GM18498 (cell line): ENCODE measurements around the gene SENP7.
"Not testable (repeated sequence)": the region's sequence is repeated elsewhere in the genome, so short reads cannot be mapped to it uniquely, and the experiment has no call there.

Experiments used
- ATAC-seq: cut with Tn5 transposase; IDR thresholded peaks from one replicate; pipeline ENCODE4 v1.9.1; 2021; ENCODE audit warnings: mild to moderate bottlenecking, moderate library complexity; ENCODE audit not compliant: unreplicated experiment

Gene SENP7

DNA sequence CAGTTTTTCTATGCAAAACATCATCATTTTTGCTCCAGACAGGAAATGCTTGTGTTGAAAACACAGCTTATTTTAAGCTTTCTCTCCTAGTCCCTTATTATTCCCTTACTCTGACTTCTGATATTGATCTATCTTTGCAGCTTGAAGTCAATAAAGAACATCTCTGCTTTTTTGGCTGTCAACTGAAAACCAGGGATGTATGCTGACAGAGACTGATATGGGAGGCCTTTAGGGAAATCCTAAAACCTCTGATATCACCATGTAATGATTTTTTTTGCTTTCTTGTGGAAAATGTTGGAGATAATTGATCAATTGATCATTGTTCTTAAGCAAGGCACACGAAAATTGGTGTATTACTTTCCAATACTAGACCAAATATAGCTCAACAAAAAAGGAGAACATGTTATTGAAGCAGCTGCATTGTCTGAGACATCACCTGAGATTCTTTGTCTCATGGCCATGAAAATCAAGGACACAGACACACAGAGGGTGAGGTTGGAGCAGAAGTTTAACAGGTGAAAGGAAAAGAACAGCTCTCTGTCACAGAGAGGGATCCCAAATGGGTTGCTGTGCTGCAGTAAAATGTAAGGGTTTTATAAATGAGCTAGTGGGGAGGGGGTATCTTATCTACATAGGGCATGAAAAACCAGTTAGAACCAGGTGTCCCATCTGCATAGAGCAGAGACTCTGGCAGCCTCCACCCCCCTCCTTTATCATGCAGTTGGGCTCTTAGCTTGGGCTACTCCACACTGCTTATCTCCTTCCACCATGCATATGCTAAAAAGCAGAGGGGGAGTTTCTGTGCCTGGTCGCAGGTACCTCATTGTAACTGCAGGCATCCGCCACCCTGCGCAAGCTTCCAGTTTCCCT, 17.0 kb upstream of the SENP7 start:
- no peak for ATAC-seq

DNA sequence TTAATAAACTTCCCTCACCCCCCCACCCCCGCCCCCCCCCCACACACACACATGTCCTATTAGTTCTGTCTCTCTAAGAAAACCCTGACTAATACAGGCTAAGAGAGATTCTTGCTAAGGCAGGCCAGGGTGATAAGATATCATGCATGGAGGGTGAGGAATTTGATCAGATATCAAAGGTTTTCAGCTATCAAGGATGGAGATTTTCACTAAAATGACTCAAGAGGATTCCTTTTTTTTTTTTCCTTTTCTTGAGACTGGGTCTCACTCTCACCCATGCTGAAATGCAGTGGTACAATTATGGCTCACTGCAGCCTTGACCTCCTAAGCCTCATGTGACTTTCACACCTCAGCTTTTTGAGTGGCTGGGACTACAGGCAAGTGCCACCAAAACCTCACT, 14.9 kb upstream of the SENP7 start:
- no peak for ATAC-seq

- ATAC-seq: no peak
These were observed 14.4 kb upstream of the SENP7 start for GRCh38 chr3:101527441-101527840.

- no peak for ATAC-seq
These were observed 8.2 kb upstream of the SENP7 start for GRCh38 chr3:101521211-101521701.

DNA sequence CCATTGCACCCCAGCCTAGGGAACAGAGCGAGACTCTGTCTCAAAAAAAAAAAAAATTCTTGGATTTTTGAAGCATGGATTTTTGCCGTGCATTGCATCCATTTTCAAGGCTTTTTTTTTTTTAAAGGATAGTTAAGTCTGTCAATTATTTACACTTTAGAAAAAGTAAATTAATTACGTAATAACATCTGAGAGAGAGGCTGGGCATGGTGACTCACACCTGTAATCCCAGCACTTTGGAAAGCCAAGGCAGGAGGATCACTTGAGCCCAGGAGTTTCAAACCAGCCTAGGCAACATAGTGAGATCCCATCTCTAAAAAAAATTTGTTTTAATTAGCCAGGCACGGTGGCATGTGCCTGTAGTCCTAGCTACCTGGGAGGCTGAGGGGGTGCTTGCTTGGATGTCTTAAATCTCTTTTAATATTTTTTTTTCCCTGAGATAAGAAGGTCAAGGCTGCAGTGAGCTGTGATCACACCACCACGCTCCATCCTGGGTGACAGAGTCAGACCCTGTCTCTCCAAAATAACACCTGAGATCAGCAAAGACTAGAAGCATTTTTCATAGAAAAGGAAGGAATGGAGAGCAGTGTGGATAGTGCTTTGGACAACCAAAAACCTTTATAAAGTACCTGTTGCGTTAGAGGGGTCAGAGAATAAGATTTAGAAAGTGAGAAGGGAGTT, 6.8 kb upstream of the SENP7 start:
- no peak for ATAC-seq

DNA sequence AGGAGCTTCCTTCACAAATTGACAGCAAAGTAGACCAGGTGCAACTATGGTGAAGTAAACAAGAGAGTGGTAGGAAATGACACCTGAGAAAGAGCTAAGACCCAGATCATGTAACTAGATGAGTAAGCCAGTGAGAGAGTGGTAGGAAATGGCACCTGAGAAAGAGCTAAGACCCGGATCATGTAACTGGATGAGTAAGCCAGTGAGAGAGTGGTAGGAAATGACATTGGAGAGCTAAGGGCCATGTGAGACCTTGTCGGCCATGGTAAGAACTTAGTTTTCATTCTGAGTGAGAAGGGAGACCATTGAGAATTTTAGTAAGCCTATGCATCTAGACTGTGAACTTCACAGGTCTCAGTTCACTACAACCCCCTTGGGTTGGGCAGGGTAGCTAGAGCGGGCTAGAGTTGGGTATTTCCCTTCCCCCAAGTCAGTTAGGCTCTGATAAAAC, 5.4 kb upstream of the SENP7 start:
- ATAC-seq: peak; percentile 97

- peak; percentile 33 for ATAC-seq
These were observed 491 bp upstream of the SENP7 start for GRCh38 chr3:101513419-101513986.

DNA sequence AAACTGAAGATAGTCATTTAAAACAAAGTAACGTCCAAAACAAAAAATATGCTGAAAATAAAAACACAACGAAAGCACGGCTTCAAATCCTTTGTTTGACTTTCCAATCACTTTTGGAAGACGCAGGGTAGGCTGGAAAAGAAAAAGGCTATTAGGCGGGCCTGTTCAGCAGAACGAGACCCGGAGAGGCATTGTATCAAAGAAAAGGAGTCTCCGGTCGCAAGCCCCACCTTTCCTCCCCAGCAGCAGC, 691 bp downstream of the SENP7 start:
- peak; percentile 38 for ATAC-seq

GRCh38 chr3:101509811-101510210, 3.2 kb downstream of the SENP7 start:
- no peak for ATAC-seq

- no peak for ATAC-seq
These were observed 3.7 kb downstream of the SENP7 start for GRCh38 chr3:101509281-101509680.

DNA sequence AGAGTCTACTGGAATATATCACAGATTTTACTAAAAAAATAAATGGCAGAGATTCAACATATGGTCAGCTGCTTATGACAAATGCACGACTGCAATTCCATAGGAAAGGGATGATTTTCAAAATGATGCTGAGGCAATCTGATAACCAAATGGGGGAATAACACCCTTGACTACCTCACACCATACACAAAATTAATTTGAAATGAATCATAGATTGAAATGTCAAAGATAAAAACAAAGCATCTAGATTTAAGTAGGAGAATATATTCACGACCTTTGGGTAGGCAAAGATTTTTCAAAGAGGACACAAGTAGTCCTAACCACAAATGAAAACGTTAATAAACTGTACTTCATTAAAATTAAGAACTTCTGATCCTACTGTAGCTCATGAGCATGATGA, 11.2 kb downstream of the SENP7 start:
- no peak for ATAC-seq

DNA sequence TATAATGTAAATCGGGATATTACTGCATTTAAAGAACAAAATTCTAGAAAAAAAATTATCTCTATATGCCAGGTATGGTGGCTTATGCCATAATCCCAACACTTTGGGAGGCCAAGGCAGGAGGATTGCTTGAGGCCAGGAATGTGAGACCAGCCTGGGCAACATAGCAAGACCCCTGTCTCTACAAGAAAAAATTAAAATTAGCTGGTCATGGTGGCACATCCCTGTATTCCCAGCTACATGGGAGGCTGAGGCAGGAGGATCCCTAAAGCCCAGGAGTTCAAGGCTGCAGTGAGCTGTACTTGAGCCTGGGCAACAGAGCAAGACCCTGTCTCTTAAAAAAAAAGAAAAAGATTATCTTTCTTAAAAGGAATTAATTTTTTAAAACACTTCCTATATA, 12.8 kb downstream of the SENP7 start:
- ATAC-seq: no peak

- no peak for ATAC-seq
These were observed 15.2 kb downstream of the SENP7 start for GRCh38 chr3:101497803-101498202.

DNA sequence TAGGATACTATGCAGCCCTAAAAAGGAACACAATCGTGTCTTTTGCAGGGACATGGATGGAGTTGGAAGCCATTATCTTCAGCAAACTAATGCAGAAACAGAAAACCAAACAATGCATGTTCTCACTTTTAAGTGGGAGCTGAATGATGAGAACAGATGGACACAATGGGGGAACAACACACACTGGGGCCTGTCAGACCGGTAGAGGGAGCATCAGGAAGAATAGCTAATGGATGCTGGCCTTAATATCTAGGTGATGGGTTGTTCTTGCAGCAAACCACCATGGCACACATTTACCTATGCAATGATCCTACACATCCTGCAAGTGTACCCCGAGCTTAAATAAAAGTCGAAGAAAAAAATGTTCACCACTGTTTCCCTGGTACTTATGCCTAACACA, 17.5 kb downstream of the SENP7 start:
- ATAC-seq: no peak

DNA sequence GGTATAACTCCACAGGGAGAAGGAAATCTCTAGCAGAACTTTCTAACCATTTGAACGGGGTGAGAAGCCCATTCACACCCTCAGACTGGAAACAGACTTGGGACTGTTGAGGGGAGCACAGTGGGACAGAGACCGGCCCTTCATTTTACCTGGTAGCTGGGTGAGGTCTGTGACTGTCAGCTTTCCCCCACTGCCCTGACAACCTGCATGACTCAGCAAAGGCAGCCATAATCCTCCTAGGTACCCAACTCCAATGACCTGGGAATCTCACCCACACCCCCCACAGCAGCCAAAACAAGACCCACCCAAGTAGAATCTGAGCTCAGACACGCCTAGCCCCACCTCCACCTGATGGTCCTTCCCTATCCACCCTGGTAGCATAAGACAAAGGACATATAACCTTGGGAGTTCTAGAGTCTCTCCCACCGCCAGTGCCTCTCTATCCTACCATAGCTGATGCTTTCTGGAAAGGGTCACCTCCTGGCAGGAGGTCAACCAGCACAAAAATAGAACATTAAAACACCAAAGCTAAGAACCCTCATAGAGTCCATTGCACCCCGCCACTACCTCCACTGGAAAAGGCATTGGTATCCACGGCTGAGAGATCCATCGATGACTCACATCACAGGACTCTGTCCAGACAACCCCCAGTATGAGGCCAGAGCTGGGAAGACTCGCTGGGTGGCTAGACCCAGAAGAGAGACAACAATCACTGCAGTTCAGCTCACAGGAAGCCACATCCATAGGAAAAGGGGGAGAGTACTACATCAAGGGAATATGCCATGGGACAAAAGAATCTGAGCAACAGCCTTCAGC, 28.0 kb downstream of the SENP7 start:
- ATAC-seq: no peak

GRCh38 chr3:101478980-101479379, 34.0 kb downstream of the SENP7 start:
- no peak for ATAC-seq

DNA sequence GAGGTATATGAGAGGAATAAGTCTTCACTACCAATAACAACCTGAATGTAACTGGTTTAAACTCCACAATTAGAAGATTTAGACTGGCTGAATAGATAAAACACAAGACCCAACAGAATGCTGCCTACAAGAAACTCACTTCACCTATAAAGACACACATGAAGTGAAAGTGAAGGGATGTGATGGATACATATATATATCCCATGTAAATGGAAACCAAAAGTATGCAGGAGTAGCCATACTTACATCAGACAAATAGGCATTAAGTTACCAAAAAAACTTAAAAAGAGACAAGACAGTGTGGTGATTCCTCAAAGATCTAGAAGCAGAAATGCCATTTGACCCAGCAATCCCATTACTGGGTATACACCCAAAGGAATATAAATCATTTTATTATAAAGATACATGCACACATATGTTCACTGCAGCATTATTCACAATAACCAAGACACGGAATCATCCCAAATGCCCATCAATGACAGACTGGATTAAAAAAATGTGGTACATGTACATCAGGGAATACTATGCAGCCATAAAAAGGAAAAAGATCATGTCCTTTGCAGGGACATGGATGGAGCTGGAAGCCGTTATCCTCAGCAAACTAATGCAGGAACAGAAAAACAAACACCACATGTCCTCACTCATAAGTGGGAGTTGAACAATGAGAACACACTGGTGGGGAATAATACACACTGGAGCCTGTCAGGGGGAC, 38.0 kb downstream of the SENP7 start:
- not testable (repeated sequence) for ATAC-seq

- not testable (repeated sequence) for ATAC-seq
These were observed 44.3 kb downstream of the SENP7 start for GRCh38 chr3:101468676-101469075.

GRCh38 chr3:101467310-101467663, 45.7 kb downstream of the SENP7 start:
- not testable (repeated sequence) for ATAC-seq

- no peak for ATAC-seq
These were observed 46.3 kb downstream of the SENP7 start for GRCh38 chr3:101466465-101467309.
